T-helper 1 cell (primary cell): ENCODE results near the gene PHF2.

Experiments used
- DNase-seq, 5 donors: peaks; one replicate each; pipeline ENCODE4 v3.0.0-alpha.2; 2012 to 2020
- total RNA-seq, 4 donors: gene quantifications; one replicate each; lab custom pipeline; 2026; lab: John Stamatoyannopoulos, UW

PHF2 gene
- 62.8 to 73.3 (median 70.4) reads per million in 4 donors for total RNA-seq

- DNase-seq: peak in 3 of 5 donors; percentile 14 to 30 (median 22)
Observed at GRCh38 chr9:93576258-93577077, at the start of gene PHF2. PHF2 (plus strand) TSS chr9:93576584; CDS start chr9:93576774, 190 bp downstream.

- peak in 1 of 5 donors; percentile 11 for DNase-seq
Observed at GRCh38 chr9:93531374-93531773, 45.0 kb upstream of the PHF2 start.

- DNase-seq: no peak
Observed at GRCh38 chr9:93532141-93532540, 44.2 kb upstream of the PHF2 start.

GRCh38 chr9:93533863-93534262, 42.5 kb upstream of the PHF2 start:
- DNase-seq: no peak

GRCh38 chr9:93536167-93536566, 40.2 kb upstream of the PHF2 start:
- DNase-seq: no peak

- no peak for DNase-seq
Observed at GRCh38 chr9:93536874-93537273, 39.5 kb upstream of the PHF2 start.

- DNase-seq: no peak
Observed at GRCh38 chr9:93540305-93540704, 36.1 kb upstream of the PHF2 start.

GRCh38 chr9:93541005-93541404, 35.4 kb upstream of the PHF2 start:
- DNase-seq: no peak

GRCh38 chr9:93541581-93542349, 34.6 kb upstream of the PHF2 start:
- DNase-seq: no peak

GRCh38 chr9:93543117-93543516, 33.3 kb upstream of the PHF2 start:
- DNase-seq: no peak

- DNase-seq: no peak
Observed at GRCh38 chr9:93546356-93546755, 30.0 kb upstream of the PHF2 start.

GRCh38 chr9:93549611-93550010, 26.8 kb upstream of the PHF2 start:
- no peak for DNase-seq

GRCh38 chr9:93552923-93553322, 23.5 kb upstream of the PHF2 start:
- DNase-seq: no peak

GRCh38 chr9:93555370-93555769, 21.0 kb upstream of the PHF2 start:
- DNase-seq: no peak

GRCh38 chr9:93557366-93558137, 18.8 kb upstream of the PHF2 start:
- no peak for DNase-seq

- DNase-seq: no peak
Observed at GRCh38 chr9:93558503-93558902, 17.9 kb upstream of the PHF2 start.

GRCh38 chr9:93560991-93561390, 15.4 kb upstream of the PHF2 start:
- no peak for DNase-seq

GRCh38 chr9:93562157-93562556, 14.2 kb upstream of the PHF2 start:
- no peak for DNase-seq

- DNase-seq: peak in 1 of 5 donors; percentile 21
Observed at GRCh38 chr9:93565089-93565488, 11.3 kb upstream of the PHF2 start.

GRCh38 chr9:93566408-93567270, 9.7 kb upstream of the PHF2 start:
- peak; percentile 97 to 99 (median 97) for DNase-seq

GRCh38 chr9:93567271-93567959, 9.0 kb upstream of the PHF2 start:
- DNase-seq: no peak
